Measurements from ENCODE around the gene ITGAX. TPM values are rescaled to one million over a fixed set of nuclear protein-coding genes. Genes with fewer than 3 reads are reported as not detected.

Gene ITGAX
- total RNA-seq, 4 donors from 2014 or later = 4.7 to 158 (median 7.3) TPM

DNA sequence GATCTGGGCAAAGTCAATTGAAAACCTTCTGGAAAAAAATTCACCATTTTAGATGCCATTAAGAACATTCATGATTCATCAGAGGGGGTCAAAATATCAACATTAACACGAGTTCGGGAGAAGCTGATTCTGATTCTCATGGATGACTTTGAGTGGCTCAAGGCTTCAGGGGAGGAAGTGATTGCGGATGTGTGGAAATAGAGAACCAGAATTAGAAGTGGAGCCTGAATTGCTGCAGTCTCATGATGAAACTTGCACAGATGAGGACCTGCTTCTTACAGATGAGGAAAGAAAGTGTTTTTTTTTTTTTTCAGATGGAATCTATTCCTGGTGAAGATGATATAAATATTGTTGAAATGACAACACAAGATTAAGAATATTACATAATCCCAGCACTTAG, 12.9 kb downstream of the ITGAX start:
- TF ChIP-seq, protein P1, sequence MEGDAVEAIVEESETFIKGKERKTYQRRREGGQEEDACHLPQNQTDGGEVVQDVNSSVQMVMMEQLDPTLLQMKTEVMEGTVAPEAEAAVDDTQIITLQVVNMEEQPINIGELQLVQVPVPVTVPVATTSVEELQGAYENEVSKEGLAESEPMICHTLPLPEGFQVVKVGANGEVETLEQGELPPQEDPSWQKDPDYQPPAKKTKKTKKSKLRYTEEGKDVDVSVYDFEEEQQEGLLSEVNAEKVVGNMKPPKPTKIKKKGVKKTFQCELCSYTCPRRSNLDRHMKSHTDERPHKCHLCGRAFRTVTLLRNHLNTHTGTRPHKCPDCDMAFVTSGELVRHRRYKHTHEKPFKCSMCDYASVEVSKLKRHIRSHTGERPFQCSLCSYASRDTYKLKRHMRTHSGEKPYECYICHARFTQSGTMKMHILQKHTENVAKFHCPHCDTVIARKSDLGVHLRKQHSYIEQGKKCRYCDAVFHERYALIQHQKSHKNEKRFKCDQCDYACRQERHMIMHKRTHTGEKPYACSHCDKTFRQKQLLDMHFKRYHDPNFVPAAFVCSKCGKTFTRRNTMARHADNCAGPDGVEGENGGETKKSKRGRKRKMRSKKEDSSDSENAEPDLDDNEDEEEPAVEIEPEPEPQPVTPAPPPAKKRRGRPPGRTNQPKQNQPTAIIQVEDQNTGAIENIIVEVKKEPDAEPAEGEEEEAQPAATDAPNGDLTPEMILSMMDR (IDR thresholded peaks at IDR 0.05; ENCODE audit: low read depth) = no peak

DNA sequence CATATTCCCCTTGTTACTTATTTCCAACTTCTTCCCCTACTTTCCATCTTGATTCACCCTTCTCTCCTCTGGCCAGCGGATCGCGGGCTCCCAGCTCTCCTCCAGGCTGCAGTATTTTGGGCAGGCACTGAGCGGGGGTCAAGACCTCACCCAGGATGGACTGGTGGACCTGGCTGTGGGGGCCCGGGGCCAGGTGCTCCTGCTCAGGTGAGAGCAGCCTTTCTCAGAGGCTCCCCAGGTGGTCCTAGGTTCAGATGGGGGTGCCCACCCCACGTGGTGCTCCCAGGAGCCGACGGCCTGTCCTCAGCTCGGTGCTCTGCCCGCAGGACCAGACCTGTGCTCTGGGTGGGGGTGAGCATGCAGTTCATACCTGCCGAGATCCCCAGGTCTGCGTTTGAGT, 16.0 kb downstream of the ITGAX start:
- TF ChIP-seq, protein P1 (IDR thresholded peaks at IDR 0.05; ENCODE audit: low read depth) = no peak

DNA sequence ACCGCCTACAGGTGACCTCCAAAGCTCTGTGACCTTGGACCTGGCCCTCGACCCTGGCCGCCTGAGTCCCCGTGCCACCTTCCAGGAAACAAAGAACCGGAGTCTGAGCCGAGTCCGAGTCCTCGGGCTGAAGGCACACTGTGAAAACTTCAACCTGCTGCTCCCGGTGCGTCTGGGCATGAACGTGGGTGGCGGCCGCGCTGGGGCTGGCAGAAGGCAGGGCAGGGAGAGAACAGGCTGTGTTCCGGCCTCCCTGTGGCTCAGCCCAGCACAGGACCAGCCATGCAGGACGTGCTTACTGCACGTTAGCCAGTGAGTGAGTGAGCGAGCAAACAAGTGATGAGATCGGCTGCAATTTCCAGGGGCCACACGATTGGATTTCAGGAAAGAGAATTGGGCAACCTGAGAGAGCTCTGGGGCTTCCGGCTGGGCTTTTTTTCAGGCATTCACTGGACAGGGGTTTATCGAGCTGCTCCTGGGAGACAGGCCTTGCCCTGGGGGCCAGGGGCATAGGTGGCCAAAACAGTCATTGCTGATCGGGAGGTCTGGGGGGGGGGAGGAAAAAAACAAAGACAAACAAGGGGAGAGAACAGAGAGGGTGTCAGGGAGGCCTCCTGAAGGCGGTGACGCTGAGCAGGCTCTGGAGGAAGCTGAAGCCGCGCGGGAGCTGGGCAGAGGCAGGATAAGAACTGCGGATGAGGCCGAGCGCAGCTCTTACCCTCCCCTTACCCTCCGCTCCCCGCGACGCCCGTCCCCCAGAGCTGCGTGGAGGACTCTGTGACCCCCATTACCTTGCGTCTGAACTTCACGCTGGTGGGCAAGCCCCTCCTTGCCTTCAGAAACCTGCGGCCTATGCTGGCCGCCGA, 16.9 kb downstream of the ITGAX start:
- TF ChIP-seq, protein P1 (IDR thresholded peaks at IDR 0.05; ENCODE audit: low read depth) = no peak

DNA sequence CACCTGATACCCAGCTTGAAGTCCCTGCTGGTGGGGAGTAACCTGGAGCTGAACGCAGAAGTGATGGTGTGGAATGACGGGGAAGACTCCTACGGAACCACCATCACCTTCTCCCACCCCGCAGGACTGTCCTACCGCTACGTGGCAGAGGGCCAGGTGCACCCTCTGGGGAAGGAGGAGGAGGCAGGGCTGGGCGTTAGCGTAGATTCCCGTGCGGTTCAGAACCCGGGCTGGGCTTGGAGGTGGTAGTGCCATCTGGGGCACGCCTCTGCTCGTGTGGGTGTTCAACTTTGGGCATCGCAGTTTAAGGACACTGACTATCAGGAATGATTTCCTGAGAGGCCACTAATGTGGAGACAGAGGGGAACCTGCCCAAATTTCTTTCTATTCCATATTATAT, 18.3 kb downstream of the ITGAX start:
- TF ChIP-seq, protein P1 (IDR thresholded peaks at IDR 0.05; ENCODE audit: low read depth) = no peak

DNA sequence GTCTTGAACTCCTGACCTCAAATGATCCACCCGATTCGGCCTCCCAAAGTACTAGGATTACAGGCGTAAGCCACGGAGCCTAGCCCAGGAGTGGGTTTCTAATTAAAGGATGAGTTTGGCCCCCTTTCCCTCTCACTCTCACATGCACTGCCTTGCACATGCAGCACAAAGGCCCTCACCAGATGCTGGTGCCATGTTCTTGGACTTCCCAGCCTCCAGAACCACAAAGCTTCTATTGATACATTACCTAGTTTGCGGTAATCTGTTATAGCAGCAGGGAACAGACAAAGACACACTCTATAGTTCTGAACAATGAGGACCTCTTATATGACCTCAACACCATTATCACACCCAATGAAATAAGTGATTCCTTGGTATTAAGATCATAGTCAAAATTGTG, 20.3 kb downstream of the ITGAX start:
- TF ChIP-seq, protein P1 (IDR thresholded peaks at IDR 0.05; ENCODE audit: low read depth) = no peak

DNA sequence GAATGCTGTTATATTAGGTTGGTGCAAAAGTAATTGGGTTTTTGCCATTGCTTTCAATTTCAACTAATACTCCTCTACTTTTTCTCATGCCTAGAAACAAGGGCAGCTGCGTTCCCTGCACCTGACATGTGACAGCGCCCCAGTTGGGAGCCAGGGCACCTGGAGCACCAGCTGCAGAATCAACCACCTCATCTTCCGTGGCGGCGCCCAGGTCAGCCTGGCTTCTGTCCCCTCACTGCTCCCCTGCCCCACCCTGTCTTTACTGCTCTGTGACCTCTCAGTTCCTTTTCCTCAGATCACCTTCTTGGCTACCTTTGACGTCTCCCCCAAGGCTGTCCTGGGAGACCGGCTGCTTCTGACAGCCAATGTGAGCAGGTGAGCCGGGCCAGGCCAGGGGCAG, 21.7 kb downstream of the ITGAX start:
- TF ChIP-seq, protein P1 (IDR thresholded peaks at IDR 0.05; ENCODE audit: low read depth) = no peak

DNA sequence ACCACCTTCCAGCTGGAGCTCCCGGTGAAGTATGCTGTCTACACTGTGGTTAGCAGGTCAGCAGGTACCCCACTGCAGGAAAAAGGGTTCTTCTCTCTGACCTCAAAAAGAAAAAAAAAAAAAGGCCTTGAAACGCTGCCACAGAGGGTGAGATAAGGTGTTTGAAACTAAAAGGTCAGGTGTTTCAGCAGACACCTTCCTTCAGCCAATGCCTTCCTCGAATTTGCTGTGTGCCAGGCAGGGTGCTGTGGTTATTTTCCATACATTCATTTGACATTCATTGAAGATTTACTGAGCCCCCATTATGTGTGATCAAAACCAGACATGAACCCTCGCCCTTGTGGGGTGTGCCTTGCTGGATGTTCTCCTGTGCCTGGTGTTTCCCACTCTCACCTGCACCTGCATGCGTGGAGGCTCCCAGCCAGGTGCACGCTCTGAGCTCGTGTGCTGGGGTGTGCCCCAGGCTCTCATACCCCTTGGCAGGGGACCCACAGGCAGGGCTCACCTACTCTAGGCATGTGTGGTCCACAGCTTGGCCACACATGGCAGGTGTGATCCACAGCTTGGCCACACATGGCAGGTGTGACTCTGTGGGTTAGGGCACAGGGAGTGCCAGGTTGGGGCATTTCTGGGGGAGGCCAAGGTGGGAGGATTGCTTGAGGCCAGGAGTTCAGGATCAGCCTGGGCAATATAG, 22.4 kb downstream of the ITGAX start:
- TF ChIP-seq, protein P1 (IDR thresholded peaks at IDR 0.05; ENCODE audit: low read depth) = no peak
